HepG2 (cell line): ENCODE measurements around the gene ZCCHC9. TPM values are rescaled to one million over a fixed set of nuclear protein-coding genes. Genes with fewer than 3 reads are reported as not detected.

Source experiments
- HDAC1 ChIP-seq: sonication (generic); formaldehyde crosslinking; IDR thresholded peaks from 2 replicates; pipeline ENCODE4 v1.5.1; 2020; ENCODE audit warnings: mild to moderate bottlenecking, missing genetic modification reagents
- KDM5B ChIP-seq: sonication (generic); formaldehyde crosslinking; IDR thresholded peaks from 2 replicates; pipeline ENCODE4 v1.4.0; 2020; ENCODE audit warnings: missing genetic modification reagents, mild to moderate bottlenecking, borderline replicate concordance
- KLF12 ChIP-seq: sonication (generic); formaldehyde crosslinking; IDR thresholded peaks from 2 replicates; pipeline ENCODE4 v1.4.0; 2020; ENCODE audit warnings: missing genetic modification reagents, borderline replicate concordance
- MEF2D ChIP-seq: sonication (generic); formaldehyde crosslinking; IDR thresholded peaks from 2 replicates; pipeline ENCODE4 v1.5.1; 2020; ENCODE audit warnings: mild to moderate bottlenecking, missing genetic modification reagents
- RARA ChIP-seq: IDR thresholded peaks from 2 replicates; pipeline ENCODE4 v1.6.1; 2016; ENCODE audit warnings: missing genetic modification reagents, missing compliant biosample characterization
- SIX1 ChIP-seq: sonication (generic); formaldehyde crosslinking; IDR thresholded peaks from 2 replicates; pipeline ENCODE4 v1.4.0; 2020; ENCODE audit warnings: missing genetic modification reagents, borderline replicate concordance
- SP5 ChIP-seq: IDR thresholded peaks from 2 replicates; pipeline ENCODE4 v1.6.1; 2016; ENCODE audit warnings: low read depth, borderline replicate concordance
- ZBTB21 ChIP-seq: sonication (generic); formaldehyde crosslinking; IDR thresholded peaks from 2 replicates; pipeline ENCODE4 v1.4.0; 2020; ENCODE audit warnings: missing genetic modification reagents
- ZKSCAN5 ChIP-seq: sonication (generic); formaldehyde crosslinking; IDR thresholded peaks from 2 replicates; pipeline ENCODE4 v1.5.1; 2020; ENCODE audit warnings: mild to moderate bottlenecking, missing genetic modification reagents
- ZNF260 ChIP-seq: sonication (generic); formaldehyde crosslinking; IDR thresholded peaks from 2 replicates; pipeline ENCODE4 v1.4.0; 2020; ENCODE audit warnings: missing genetic modification reagents, low read depth, mild to moderate bottlenecking, borderline replicate concordance
- ZNF430 ChIP-seq: sonication (generic); formaldehyde crosslinking; IDR thresholded peaks from 2 replicates; pipeline ENCODE4 v1.9.0; 2021; ENCODE audit warnings: mild to moderate bottlenecking, missing genetic modification reagents
- ZNF768 ChIP-seq: sonication (generic); formaldehyde crosslinking; IDR thresholded peaks from 2 replicates; pipeline ENCODE4 v1.4.0; 2020; ENCODE audit warnings: missing genetic modification reagents
- ZNF879 ChIP-seq: sonication (generic); formaldehyde crosslinking; IDR thresholded peaks from 2 replicates; pipeline ENCODE4 v1.8.1; 2023; ENCODE audit warnings: missing genetic modification reagents
- ZZZ3 ChIP-seq: sonication (generic); formaldehyde crosslinking; IDR thresholded peaks from 2 replicates; pipeline ENCODE4 v1.4.0; 2020; ENCODE audit warnings: missing genetic modification reagents, mild to moderate bottlenecking, borderline replicate concordance
- polyA plus RNA-seq, 8 experiments: library from polyadenylated mRNA; depleted of rRNA in 3 of 8; stranded (reverse) in 7 of 8; unstranded in 1 of 8; fragments of >200 nt; fragmentation: Illumina TruSeq in 4 of 8; extraction: Trizol in 4 of 8; gene quantifications; 2 replicates each; pipeline versions ENCODE4 v1.2.1 to v1.2.3, GENCODE V29; 2011 to 2016; ENCODE audit warnings: low read depth in 4 of 8, missing spikeins in 1 of 8, mixed read lengths in 1 of 8; ENCODE audit not compliant: insufficient read depth in 1 of 8
- total RNA-seq, 5 experiments: library from RNA; depleted of rRNA; stranded (reverse); fragments of >200 nt; fragmentation: Illumina TruSeq; extraction: Trizol; gene quantifications; 2 replicates each; pipeline ENCODE4 v1.2.3, GENCODE V29; 2016; ENCODE audit warnings: low read depth in 1 of 5
- TF ChIP-seq, protein P1 (sequence below): fragments of 450-650 bp; IDR thresholded peaks from 2 replicates; pipeline ENCODE4 v1.6.1; 2017; ENCODE audit warnings: mild to moderate bottlenecking
- TF ChIP-seq, protein P2 (sequence below): IDR thresholded peaks from 2 replicates; pipeline ENCODE4 v1.6.1; 2016; ENCODE audit warnings: low read depth, borderline replicate concordance
- TF ChIP-seq, protein P3 (sequence below): sonication (generic); formaldehyde crosslinking; IDR thresholded peaks from 2 replicates; pipeline ENCODE4 v1.5.1; 2020; ENCODE audit warnings: mild to moderate bottlenecking, missing genetic modification reagents
- TF ChIP-seq, protein P4 (sequence below): sonication (generic); formaldehyde crosslinking; IDR thresholded peaks from 2 replicates; pipeline ENCODE4 v1.4.0; 2020; ENCODE audit warnings: missing genetic modification reagents
- TF ChIP-seq, protein P5 (sequence below): sonication (generic); formaldehyde crosslinking; IDR thresholded peaks from 2 replicates; pipeline ENCODE4 v1.4.0; 2020; ENCODE audit warnings: missing genetic modification reagents
- TF ChIP-seq, protein P6 (sequence below): sonication (generic); formaldehyde crosslinking; IDR thresholded peaks from 2 replicates; pipeline ENCODE4 v1.8.0; 2022; ENCODE audit warnings: mild to moderate bottlenecking, missing genetic modification reagents, borderline replicate concordance

ZCCHC9 gene
- total and polyA plus RNA-seq, 2 of the 13 experiments (the other 11 are each of a cell fraction or from before 2014, with no cell fraction given): 28.7 to 52.5 TPM

DNA sequence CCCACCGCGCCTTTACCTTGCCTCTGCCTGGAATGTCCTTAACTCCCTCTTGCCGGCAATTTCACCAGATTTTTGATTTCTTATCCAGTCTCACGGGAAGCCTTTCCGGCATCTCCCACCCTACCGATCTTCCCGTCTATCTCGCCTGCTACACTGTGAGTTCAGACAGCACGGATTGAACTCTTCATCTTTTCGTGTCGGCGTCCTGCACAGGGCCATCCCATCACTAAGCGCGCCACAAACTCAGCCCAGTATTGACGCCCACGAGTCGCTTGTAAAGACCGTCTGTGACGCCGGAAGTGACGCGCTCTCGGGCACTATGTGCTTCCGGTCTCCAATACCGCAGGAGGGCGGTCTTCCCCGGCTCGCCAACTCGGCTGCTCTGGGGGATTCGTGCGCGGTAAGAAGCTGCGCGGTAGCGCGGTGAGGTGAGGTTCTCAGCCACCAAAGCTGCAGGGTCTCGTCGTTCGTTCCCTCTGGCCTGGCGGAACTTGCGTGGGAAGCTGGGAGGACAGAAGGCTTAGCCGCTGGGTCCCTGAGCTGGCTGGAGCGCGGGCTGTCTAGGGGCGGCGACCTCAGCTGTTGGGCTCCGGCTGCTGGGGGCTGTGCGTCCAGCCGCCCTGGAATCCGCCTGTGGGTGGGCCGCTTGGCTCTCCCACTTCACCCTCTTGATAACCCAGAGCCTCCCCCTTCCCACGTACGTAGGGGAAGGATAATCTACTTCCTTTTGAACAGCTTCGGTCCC lies at the start of gene ZCCHC9 (continued):
- TF ChIP-seq, protein P1, sequence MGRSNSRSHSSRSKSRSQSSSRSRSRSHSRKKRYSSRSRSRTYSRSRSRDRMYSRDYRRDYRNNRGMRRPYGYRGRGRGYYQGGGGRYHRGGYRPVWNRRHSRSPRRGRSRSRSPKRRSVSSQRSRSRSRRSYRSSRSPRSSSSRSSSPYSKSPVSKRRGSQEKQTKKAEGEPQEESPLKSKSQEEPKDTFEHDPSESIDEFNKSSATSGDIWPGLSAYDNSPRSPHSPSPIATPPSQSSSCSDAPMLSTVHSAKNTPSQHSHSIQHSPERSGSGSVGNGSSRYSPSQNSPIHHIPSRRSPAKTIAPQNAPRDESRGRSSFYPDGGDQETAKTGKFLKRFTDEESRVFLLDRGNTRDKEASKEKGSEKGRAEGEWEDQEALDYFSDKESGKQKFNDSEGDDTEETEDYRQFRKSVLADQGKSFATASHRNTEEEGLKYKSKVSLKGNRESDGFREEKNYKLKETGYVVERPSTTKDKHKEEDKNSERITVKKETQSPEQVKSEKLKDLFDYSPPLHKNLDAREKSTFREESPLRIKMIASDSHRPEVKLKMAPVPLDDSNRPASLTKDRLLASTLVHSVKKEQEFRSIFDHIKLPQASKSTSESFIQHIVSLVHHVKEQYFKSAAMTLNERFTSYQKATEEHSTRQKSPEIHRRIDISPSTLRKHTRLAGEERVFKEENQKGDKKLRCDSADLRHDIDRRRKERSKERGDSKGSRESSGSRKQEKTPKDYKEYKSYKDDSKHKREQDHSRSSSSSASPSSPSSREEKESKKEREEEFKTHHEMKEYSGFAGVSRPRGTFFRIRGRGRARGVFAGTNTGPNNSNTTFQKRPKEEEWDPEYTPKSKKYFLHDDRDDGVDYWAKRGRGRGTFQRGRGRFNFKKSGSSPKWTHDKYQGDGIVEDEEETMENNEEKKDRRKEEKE: no peak
- TF ChIP-seq MEF2D (peak; percentile 65; the same call in 1 of the 2 replicates), HDAC1 (peak; percentile 98), KDM5B (peak; percentile 60; the same call in 1 of the 2 replicates), KLF12 (no peak; the same call in 1 of the 2 replicates), ZNF430 (CRISPR knock-in tag) (peak; percentile 66; the same call in 1 of the 2 replicates), SIX1 (CRISPR knock-in tag) (no peak; the same call in 1 of the 2 replicates), ZZZ3 (CRISPR knock-in tag) (peak; percentile 95; the same call in 1 of the 2 replicates), ZNF260 (CRISPR knock-in tag) (no peak), RARA (CRISPR knock-in tag) (0 out of 2 replicates have a peak, but pooled peaks have one; percentile 29), ZNF768 (CRISPR knock-in tag) (peak; percentile 66; the same call in 1 of the 2 replicates), ZKSCAN5 (CRISPR knock-in tag) (no peak), ZBTB21 (CRISPR knock-in tag) (peak; percentile 76; the same call in 1 of the 2 replicates), ZNF879 (CRISPR knock-in tag) (no peak), SP5 (CRISPR knock-in tag) (peak; percentile 50; the same call in 1 of the 2 replicates)
- TF ChIP-seq, protein P2, sequence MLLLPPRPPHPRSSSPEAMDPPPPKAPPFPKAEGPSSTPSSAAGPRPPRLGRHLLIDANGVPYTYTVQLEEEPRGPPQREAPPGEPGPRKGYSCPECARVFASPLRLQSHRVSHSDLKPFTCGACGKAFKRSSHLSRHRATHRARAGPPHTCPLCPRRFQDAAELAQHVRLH (CRISPR knock-in tag): peak; percentile 97
- TF ChIP-seq, protein P3, sequence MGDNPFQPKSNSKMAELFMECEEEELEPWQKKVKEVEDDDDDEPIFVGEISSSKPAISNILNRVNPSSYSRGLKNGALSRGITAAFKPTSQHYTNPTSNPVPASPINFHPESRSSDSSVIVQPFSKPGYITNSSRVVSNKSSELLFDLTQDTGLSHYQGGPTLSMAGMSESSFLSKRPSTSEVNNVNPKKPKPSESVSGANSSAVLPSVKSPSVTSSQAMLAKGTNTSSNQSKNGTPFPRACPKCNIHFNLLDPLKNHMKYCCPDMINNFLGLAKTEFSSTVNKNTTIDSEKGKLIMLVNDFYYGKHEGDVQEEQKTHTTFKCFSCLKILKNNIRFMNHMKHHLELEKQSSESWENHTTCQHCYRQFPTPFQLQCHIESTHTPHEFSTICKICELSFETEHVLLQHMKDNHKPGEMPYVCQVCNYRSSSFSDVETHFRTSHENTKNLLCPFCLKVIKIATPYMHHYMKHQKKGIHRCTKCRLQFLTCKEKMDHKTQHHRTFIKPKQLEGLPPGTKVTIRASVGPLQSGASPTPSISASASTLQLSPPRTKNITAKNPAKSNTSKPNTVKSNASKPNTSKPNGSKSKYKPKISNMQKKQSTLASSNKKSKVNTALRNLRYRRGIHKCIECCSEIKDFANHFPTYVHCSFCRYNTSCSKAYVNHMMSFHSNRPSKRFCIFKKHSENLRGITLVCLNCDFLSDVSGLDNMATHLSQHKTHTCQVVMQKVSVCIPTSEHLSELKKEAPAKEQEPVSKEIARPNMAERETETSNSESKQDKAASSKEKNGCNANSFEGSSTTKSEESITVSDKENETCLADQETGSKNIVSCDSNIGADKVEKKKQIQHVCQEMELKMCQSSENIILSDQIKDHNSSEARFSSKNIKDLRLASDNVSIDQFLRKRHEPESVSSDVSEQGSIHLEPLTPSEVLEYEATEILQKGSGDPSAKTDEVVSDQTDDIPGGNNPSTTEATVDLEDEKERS: peak; percentile 92
- TF ChIP-seq, protein P4, sequence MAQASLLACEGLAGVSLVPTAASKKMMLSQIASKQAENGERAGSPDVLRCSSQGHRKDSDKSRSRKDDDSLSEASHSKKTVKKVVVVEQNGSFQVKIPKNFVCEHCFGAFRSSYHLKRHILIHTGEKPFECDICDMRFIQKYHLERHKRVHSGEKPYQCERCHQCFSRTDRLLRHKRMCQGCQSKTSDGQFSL (CRISPR knock-in tag): no peak; the same call in 1 of the 2 replicates
- TF ChIP-seq, protein P5, sequence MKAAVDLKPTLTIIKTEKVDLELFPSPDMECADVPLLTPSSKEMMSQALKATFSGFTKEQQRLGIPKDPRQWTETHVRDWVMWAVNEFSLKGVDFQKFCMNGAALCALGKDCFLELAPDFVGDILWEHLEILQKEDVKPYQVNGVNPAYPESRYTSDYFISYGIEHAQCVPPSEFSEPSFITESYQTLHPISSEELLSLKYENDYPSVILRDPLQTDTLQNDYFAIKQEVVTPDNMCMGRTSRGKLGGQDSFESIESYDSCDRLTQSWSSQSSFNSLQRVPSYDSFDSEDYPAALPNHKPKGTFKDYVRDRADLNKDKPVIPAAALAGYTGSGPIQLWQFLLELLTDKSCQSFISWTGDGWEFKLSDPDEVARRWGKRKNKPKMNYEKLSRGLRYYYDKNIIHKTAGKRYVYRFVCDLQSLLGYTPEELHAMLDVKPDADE (CRISPR knock-in tag): no peak
- TF ChIP-seq, protein P6, sequence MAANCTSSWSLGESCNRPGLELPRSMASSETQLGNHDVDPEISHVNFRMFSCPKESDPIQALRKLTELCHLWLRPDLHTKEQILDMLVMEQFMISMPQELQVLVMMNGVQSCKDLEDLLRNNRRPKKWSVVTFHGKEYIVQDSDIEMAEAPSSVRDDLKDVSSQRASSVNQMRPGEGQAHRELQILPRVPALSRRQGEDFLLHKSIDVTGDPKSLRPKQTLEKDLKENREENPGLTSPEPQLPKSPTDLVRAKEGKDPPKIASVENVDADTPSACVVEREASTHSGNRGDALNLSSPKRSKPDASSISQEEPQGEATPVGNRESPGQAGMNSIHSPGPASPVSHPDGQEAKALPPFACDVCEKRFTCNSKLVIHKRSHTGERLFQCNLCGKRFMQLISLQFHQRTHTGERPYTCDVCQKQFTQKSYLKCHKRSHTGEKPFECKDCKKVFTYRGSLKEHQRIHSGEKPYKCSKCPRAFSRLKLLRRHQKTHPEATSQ (CRISPR knock-in tag): peak; percentile 88; the same call in 1 of the 2 replicates
